ENCODE results near the gene SNX30.

SNX30 gene

DNA sequence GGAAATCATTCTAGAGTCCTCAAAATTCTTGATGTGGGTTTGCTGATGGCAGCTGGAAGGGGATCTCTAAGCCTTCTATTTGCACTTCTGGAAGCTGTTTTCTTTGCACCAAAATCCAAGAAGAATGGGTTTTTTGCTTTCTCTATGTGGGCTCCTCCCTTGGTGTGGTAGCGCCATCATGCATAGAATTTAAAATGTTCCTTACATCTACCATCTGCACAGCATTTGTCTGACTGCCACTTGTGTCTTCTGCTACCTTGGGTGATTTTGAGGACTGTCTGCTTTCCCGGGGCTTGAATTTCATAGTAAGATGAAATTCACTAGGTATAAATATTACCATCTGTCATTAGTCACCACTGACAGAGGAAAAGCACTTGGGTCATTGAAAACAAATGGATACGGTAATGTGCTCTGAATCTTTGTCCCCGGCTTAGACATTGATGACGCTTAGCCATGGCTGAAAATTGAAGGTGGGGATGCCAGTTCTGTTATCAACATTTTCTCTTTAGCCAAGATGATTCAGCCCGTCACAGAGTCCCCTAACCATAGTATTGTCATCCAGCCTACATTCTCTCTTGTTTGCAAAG lies 30.0 kb downstream of the SNX30 start:
- DNase-seq, result no peak

DNA sequence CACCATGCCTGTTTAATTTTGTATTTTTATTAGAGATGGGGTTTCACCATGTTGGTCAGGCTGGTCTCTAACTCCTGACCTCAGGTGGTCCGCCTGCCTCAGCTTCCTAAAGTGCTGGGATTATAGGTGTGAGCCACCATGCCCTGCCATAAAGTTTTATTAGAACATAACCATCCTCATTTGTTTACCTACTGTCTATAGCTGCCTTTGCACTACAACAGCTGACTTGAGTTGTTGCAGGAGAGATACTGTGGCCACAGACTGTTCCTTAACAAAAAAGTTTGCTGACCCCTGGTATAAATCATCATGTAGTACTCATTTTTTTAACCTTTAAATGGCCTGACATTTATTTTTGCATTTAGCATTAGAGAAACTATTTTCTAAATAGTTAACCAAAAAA lies 31.7 kb downstream of the SNX30 start:
- DNase-seq, result no peak

DNA sequence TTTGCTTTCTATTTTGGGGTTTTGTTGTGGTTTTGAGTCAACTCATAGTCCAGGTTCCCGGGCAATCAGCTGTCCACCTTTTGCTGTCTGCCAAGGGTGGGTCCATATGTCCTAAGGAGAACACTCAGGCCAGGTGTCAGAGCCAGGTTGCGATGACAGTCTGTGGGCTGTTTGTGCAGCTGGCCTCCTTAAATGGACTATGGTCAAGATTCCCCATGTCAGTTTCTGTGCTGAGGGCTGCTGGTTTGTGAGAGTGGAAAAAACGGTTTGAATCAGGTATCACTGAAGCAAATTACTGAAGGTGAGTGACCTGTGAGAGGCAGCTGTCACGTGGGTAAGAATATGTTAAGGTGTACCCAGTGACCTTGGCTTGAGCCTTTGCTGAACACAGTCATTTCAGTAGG lies 33.0 kb downstream of the SNX30 start:
- DNase-seq, result no peak

DNA sequence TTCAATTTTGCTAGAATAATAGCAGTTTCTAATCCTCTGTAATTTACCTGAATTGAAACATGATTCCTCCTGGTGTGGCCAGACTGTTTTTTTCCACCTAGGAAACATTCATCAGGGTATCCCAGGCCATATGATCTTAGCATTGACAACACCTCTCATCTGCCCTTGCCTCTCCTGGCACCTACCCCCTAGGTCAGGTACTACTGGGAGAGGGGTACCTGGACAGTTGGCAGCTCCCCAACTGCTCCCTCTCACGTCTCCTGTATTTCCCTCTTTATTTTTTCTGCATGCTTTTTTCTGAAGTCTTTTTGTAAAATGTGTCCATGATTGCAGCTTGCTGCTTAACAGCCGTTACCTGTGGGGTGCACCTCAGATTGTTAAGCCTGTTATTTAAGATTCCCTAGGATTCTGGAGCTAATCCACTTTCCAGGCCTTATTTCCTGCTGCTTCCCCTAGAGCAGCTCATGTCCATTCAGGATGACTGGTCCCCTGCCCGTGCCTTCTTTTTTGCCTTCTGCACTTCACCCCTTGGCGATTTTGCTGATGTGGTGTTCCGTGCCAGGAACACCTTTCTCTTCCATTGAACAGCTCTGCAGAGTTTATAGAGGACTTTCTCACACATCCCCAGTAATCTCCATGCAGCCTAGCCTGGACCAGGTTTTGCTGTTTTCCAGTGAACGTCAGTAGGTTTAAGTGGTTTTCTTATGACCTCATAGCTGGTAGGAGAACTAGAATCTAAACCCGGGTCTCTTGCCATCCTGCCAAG lies 33.6 kb downstream of the SNX30 start:
- no peak for DNase-seq

DNA sequence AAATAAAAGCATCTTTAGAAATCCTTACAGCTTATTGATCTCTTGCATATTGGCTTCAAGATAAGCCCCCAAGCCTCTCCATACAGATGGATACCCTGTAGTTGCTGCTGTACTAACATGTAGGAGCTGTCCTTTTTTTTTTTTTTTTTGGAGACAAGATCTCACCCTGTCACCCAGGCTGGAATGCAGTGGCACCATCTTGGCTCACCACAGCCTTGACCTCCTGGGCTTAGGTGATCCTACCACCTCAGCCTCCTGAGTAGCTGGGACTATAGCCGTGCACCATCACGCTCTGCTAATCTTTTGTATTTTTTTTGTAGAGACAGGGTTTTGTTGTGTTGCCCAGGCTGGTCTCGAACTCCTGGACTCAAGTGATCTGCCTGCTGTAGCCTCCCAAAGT lies 35.4 kb downstream of the SNX30 start:
- no peak for DNase-seq

DNA sequence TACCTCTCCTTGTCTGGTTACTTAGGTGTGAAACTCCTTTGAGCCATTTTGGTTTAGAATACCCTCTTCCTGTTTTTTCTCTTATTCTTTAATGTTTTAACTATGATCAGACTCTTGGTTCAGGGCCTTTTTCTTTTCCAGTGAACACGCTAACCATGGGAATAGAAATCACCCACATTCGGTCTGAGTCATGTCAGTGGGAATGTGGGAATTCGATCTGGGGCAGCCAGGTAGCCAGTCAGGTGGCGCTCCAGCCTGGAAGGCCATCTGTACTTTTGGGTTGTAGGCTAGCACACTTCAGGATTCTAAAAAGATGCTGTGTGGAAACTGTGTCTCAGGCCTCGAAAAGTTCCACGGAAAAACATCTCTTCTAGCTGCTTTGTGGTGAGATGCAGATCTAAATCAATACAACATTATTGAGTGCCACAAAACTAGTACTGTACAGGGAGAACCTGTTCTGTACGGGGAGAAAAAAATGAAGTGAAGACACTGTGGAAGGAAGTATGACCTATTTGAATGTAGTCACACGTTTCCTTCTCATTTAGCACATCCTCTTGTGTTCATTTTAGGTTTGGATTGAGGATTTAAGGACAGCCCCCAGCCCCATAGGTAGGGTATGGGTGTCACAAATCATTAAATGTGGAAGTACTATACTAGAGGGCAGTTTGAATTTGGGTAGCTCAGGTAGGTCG lies 36.4 kb downstream of the SNX30 start:
- no peak for DNase-seq

DNA sequence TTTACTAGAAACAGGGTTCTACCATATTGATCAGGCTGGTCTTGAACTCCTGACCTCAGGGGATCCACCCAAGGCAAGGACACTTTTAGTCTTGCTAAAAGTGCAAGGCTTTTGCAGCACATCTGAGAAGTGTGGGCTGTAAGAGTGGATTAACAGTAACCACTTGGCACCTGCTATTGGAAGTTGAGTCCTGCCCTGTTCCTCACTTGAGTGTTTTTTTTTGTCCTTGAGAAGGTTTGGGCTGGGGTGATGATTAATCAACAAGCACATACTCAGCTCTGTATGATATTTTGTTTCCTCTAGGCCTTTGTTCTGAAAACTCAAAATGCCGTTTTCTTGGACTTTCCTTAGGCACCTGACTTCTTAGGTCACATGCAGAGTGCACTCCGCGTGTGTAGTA lies 37.4 kb downstream of the SNX30 start:
- DNase-seq, result no peak

DNA sequence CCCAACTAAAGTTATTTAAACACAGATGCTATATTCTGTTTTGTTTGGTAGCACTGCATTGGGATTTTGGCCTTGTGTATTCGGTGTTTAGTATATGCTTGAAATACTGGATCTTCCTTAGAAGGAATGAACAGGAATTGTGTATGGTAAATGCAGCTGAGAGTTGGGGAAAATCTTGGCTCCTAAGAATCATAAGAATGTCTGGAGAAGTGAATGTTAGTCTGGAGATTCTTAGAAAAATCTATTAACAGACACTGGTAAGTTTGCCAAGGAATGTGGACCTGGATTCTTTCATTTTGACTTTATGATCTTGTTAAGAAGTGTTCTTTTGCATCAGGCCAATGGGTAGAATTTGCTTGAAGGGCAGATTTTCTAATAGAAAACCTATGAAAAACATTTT lies 38.9 kb downstream of the SNX30 start:
- DNase-seq, result no peak

DNA sequence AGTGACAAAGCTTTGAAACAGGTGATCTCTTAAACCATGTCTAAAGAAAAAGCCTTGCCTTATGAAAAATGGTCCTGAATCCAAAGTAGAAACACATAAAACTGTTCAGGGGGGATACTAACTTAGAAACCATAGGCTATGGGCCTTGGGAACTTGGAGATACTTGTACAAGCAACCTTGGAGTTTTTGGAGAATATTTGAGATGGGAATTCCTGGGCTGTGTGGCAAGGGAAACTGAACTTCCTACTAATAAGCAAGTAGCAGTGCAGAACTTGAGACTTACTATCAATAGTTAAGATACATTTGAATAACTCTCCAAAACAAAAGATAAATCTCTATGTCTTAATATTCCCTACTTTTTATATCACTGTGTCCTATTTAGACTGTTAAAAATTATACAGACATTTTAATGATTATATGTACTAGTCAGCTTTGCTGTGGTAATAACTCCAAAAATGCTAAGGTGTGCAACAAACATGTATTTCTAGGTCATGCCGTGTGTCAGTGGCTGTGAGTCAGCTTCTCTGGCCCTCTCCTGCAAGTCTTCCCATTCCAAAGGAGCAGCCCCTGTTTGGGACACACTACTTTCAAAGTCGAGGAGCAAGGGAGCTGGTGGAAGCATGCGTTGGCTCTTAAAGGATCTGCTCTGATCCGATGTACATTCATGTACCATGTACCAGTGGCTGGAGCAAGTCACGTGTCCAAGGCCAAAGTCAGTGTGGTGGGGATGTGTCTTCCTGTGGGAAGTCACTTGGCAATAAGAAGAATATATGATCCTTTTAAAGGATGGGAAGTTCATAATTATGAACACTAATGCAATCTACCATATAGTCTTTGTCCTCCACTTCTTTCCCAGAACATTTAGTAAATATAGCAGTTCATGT lies 39.6 kb downstream of the SNX30 start:
- no peak for DNase-seq

DNA sequence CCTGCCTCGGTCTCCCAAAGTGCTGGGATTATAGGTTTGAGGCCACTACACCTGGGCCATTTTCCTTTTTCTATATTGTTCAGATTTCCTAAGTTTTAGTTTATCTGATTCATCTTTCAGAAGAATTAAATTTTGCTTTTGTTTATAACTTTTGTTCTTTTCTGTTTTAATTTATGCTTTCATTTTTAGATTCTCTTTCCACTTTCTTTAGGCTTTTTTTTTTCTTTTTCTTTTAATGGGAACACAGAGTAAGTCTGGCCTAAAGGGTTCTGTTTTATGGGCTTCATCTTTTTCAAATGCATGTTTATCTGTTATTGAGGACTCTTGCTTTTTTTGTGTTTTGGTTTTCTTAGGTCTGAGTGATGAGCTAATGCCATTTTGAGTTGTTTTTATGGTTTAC lies 42.1 kb downstream of the SNX30 start:
- DNase-seq, result no peak

DNA sequence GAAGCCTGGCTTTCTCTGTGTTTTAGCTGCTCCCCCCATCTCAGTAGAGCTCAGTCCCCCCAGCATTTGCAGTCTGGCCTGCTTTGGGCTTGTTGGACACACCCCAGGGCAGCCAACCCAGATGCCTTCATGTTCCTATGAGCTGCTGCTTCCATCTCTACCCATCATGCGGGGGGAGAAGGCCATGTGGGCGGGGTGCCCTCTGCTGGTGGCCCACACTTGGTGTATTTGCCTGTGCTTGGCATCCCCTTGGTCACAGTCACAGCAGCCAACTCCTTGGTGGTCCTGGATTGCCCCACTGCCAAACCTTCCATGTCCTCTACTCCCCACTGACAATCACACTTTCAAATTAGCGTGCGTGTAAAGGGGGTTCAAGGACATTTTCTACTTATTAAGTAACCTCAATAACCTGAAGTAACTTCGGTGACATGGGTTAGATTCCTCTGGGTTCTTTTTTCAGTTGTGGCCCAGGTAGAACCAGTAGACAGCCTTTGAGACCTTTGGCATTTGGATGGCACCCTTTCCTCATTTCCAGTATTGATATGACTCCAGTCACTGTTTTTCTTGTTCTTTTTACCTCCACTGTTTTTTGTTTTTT lies 42.8 kb downstream of the SNX30 start:
- peak in 48 of 58 donors; percentile 2 to 76 (median 44) for DNase-seq

DNA sequence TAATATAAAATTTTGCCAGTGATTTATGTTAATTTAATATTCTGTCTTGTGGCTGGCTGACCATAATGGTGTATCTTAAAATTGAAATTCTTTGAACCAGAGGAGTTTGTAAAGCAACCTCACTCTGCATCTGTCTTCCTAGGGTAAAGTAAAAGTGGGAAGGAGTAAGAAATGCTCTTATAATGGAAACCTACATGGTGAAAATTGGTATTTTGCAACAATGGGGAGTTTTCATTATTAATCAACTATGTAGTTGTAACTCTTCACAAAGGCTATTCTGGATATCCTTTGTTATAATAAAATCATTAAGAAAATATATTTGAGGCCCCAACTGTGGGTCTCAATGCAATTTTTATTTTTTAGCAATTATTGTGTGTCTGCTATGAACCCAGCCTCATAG lies 44.2 kb downstream of the SNX30 start:
- no peak for DNase-seq

DNA sequence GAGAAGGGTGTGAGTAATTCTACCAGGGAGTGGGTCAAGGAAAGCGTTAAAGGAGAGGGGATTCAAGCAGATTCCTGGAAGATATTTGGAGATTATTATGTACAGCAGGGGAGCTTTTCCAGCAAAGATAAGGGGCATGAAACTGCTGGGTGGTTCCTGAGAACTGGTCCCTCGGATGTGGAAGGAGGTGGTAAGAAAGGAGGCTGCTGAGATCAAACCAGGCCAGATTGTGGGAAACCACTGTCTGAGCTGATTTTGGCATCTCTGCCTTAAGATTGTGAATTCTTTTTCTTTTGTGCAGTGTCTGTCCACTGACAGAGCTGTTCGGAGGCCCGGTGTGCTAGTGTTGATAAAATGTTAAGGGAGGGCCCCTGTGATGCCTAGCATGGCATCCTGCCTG lies 45.4 kb downstream of the SNX30 start:
- DNase-seq, result no peak

DNA sequence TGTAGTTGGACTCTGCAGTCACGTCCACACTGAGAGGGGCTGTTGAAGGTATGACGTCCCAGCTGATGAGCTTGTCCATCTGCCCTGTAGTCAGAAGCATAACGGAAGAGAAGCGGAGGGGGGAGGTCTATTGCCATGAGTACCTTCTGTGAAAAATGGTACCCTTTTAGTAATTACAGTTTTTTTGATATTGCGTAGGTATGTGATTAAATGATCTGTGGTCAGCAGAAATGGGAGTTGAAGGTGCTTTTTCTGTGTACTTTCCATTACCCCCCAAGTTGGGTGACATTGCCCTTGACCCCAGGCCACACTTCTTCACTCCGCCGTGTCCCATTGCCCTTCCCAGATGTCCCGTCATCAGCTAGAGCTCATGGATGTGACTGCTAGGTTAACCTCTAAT lies 45.9 kb downstream of the SNX30 start:
- DNase-seq, result no peak

DNA sequence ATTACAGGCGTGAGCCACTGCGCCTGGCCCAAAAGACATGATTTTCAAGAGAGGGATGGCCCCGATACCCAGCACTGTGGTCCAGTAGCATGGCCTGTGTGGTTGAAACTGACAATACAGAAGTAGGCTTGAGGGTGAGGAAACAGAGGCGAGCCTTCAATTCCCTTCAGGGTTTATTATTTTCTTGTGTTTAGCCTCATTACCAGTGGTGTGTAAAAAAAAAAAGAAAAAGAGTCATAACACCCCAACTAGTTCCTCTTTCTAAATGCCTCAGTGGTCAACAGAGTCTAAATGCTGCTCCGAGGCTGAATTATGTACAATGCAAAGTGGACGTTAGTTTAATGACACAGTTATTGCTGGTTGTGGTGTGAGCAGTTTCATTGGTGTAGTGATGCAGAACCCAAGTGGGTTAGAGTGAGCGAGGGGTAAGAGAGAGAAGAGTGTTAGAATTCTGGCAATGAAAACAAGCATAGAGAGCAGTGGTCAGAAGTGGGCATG lies 58.8 kb downstream of the SNX30 start:
- DNase-seq, result no peak

DNA sequence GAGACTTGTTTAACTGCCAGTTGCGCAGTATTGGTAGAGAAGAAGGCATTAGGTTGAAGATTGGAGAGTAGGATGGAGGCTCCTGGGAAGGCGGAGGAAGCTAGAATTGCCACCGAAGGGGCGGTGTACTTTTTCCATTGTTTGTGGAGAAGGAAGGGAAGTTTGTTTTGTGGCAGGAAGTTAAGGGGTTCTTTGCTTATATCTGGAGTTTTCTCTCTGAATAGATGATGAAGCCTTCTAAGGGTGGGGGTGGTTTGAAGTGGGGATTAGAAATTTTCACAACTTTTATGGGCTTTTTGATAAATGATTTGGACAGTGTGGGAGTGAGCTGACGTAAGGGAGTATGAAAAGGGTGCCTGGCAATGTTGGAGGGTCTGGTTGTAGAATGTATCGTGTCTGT lies 59.3 kb downstream of the SNX30 start:
- DNase-seq, result no peak

DNA sequence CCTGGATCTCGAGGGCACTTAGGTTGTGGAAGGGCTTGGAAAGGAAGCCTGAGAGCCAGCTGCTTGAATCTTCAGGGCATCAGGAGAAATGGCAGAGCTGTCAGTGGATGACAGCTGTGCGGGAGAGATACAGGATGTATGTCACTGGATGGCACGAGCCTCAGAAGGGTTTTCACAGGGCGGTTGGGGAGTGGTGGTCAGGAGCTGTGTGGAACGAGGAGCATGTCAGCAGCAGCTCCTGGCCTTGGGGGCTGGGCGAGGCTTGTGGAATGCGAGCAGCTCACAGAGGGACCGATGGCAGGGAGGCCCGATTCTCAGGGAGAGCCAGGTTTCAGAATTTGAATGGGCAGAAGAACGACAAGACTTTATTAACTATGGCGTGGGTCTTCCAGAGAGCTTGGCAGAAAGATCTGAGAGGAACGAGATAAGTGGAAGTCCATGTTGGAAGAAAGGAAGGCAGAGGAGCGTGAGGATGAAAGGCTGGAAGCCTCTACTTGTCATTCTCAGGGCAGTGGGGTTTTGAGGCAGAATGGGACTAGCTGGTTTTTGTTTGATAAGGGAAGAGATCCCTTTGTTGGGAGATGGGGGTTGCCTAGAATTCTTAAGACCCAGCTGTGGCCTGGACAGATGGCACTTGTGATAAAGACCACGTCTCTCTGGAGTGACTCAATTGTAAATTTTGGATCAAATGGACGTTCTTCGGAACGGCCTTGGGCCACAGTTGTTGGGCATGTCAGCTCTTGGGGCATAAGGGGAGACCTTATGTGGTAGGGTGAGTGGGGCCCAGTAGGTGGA lies 60.3 kb downstream of the SNX30 start:
- DNase-seq, result no peak

DNA sequence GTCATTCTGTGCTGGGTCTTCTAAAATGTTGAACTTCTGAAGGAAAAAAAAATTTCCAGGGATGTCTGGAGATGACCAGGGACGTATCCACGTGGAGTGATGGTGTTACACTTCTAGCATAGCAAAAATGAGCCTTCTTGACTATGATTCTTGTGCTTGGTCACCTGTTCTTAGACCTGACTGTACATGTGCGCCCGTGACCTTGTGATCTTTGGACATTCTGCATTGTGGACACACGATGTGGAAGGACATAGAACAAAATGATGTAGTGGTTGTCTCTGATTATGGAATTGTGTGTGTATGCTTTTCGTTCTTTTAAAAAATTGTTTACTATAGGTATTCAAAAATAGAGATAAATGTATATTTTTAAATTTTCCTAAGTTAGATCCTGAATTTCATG lies 61.0 kb downstream of the SNX30 start:
- no peak for DNase-seq

DNA sequence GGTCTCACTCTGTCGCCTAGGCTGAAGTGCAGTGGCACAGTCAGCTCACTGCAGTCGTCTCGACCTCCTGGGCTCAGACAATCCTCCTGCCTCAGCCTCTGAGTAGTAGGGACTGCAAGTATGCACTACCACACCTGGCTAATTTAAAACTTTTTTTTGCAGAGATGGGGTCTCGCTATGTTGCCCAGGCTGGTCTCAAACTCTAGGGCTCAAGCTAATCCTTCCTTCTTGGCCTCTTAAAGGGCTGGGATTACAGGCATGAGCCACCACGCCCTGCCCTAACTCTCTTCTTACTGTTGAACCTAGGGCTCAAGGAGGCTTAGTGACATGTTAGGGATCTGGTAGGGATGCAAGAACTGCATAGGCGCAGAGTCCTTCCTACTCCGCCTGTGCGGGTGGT lies 65.3 kb downstream of the SNX30 start:
- no peak for DNase-seq

DNA sequence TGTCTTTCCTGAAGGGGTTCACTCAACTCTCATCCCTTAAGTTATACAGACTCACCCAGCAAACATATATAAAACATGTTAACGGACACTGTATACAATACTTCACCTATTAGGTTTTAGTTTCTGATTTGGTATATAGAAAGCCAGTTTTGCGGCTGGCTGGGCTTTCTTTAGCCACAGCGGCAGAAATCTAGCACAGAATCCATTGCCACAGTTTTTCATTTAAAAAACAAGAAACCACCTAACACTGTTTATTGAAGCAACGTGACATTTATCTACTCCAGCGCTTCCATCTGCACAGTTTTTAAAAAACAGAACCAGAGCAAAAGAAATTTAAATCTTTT lies 67.3 kb downstream of the SNX30 start:
- no peak for DNase-seq
